ENCODE results near the gene WFIKKN1. TPM values are rescaled to one million over a fixed set of nuclear protein-coding genes. Genes with fewer than 3 reads are reported as not detected.

Gene WFIKKN1
- total and polyA plus RNA-seq, 12 donors, result 0.18 to 3.9 (median 0.45) TPM; not detected in 2

DNA sequence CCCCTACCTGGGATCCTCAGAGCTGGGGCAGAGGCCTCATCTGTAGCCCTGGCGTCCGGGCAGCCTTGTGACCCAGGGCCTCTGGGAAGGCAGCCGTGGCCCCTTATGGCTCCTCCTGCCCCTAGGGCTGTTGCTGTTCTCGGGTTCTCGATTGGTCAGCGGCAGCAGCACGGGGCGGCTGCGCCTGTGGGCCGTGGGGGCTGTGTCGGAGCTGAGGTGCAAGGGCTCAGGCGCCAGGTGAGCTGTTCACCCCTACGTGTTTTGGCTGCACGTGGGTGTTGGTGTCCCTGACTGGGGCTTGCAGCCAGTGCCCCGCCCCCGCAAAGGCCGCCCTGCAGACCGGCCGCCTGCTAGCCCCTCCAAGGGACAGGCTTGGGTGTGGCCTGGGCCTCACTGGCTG lies 31.3 kb downstream of the WFIKKN1 start:
- intact Hi-C loops (cut with DNase I), result no loop called here
- peaks cover 12 to 13% of the 10 kb centered on the region in 2 donors for H3K4me1 ChIP-seq (replicated peaks in 1 of 2)
- DNase-seq, result no peak
- H3K9me3 ChIP-seq (replicated peaks in 1 of 3), result no peaks in the 10 kb centered on the region
- no peaks in the 10 kb centered on the region for H3K27me3 ChIP-seq
- TF ChIP-seq, protein P1, sequence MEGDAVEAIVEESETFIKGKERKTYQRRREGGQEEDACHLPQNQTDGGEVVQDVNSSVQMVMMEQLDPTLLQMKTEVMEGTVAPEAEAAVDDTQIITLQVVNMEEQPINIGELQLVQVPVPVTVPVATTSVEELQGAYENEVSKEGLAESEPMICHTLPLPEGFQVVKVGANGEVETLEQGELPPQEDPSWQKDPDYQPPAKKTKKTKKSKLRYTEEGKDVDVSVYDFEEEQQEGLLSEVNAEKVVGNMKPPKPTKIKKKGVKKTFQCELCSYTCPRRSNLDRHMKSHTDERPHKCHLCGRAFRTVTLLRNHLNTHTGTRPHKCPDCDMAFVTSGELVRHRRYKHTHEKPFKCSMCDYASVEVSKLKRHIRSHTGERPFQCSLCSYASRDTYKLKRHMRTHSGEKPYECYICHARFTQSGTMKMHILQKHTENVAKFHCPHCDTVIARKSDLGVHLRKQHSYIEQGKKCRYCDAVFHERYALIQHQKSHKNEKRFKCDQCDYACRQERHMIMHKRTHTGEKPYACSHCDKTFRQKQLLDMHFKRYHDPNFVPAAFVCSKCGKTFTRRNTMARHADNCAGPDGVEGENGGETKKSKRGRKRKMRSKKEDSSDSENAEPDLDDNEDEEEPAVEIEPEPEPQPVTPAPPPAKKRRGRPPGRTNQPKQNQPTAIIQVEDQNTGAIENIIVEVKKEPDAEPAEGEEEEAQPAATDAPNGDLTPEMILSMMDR (IDR thresholded peaks at IDR 0.05), result no peak
- TF ChIP-seq POLR2A (IDR thresholded peaks at IDR 0.05), result no peak
- peaks cover 0 to 4% of the 10 kb centered on the region in 2 donors for H3K36me3 ChIP-seq (replicated peaks in 1 of 2)
- no peak overlapping the region for H3K27ac ChIP-seq
- WGBS, 4 donors, result 96 to 100% (median 96%) methylated on average over 3 to 19 of the region's 19 CpGs; no CpG with 5 or more reads in 1 of the 4 donors
- H3K4me3 ChIP-seq, result no peak overlapping the region

DNA sequence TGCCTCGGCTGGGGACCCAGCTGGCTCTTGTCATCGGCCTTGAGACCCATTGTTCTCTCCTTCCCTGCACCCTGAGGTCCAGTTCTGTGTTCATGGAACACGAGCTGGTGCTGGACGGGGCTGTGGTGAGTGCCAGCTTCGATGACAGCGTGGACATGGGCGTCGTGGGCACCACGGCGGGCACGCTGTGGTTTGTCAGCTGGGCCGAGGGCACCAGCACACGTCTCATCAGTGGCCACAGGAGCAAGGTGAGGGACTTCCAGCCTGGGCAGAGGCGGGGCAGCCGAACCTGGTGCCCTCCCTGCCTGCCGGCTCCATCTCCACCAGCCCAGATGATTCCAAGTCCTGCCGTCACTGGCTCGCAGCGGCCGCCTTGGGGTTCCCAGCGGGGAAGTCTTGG lies 31.8 kb downstream of the WFIKKN1 start:
- Histone ChIP-seq H3K36me3 (replicated peaks in 1 of 2) (peaks cover 0 to 4% of the 10 kb centered on the region in 2 donors), H3K27ac (no peak overlapping the region), H3K4me3 (no peak overlapping the region), H3K9me3 (replicated peaks in 1 of 3) (no peaks in the 10 kb centered on the region), H3K27me3 (no peaks in the 10 kb centered on the region), H3K4me1 (replicated peaks in 1 of 2) (peaks cover 12 to 18% of the 10 kb centered on the region in 2 donors)
- TF ChIP-seq, protein P1 (IDR thresholded peaks at IDR 0.05), result no peak
- no peak for TF ChIP-seq POLR2A (IDR thresholded peaks at IDR 0.05)
- intact Hi-C loops (cut with DNase I), result no loop called here
- no peak for DNase-seq
- 90 to 96% (median 93%) methylated on average over 9 to 21 of the region's 21 CpGs for WGBS, 4 donors

DNA sequence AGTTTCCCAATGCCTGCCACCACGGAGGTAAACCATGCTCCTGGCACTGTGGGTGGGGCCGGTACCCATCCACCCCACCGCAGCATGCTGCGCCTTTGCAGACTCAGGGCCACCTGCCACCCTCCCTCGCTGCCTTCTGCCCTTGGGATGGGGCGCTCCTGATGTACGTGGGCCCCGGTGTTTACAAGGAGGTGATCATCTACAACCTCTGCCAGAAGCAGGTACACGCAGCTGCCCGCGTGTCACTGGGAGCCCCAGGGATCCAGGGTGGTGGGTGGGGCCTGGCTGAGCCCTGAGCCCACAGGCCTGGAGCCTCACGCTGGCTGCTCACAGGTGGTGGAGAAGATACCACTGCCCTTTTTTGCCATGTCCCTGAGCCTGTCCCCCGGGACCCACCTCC lies 35.8 kb downstream of the WFIKKN1 start:
- Histone ChIP-seq H3K9me3 (replicated peaks in 1 of 3) (no peaks in the 10 kb centered on the region), H3K27me3 (no peaks in the 10 kb centered on the region), H3K4me1 (replicated peaks in 1 of 2) (peaks cover 7 to 18% of the 10 kb centered on the region in 2 donors), H3K4me3 (no peak overlapping the region), H3K36me3 (replicated peaks in 1 of 2) (peaks cover 0 to 22% of the 10 kb centered on the region in 2 donors), H3K27ac (peak overlapping the region in 1 of 5 donors; percentile 81)
- intact Hi-C loops (cut with DNase I), result loop anchor here in 1 of 2 donors (5.0 kb wide), 1 partner anchor 84 kb away; no protein-coding TSS in a partner anchor
- no peak for DNase-seq
- WGBS, 4 donors, result 88 to 94% (median 90%) methylated on average over 11 to 13 of the region's 13 CpGs
- TF ChIP-seq POLR2A (IDR thresholded peaks at IDR 0.05), result no peak
- TF ChIP-seq, protein P1 (IDR thresholded peaks at IDR 0.05), result no peak

GRCh38 chr16:667113-667779 lies 36.5 kb downstream of the WFIKKN1 start:
- H3K36me3 ChIP-seq (replicated peaks in 1 of 2), result peaks cover 0 to 29% of the 10 kb centered on the region in 2 donors
- DNase-seq, result no peak
- H3K27me3 ChIP-seq, result no peaks in the 10 kb centered on the region
- peaks cover 7 to 18% of the 10 kb centered on the region in 2 donors for H3K4me1 ChIP-seq (replicated peaks in 1 of 2)
- 82 to 84% (median 83%) methylated on average over 16 to 22 of the region's 22 CpGs for WGBS, 4 donors
- H3K27ac ChIP-seq, result peak overlapping the region in 3 of 5 donors; percentile 47 to 93 (median 81)
- TF ChIP-seq, protein P1 (IDR thresholded peaks at IDR 0.05), result no peak
- no peak for TF ChIP-seq POLR2A (IDR thresholded peaks at IDR 0.05)
- no peaks in the 10 kb centered on the region for H3K9me3 ChIP-seq (replicated peaks in 1 of 3)
- intact Hi-C loops (cut with DNase I), result loop anchor here in 1 of 2 donors (5.0 kb wide), 1 partner anchor 85 kb away; no protein-coding TSS in a partner anchor
- H3K4me3 ChIP-seq, result peak overlapping the region in 1 of 4 donors; percentile 87
